KOPT-K1 (cell line): ENCODE data around the gene MNS1.
"Not testable (repeated sequence)": the region's sequence is repeated elsewhere in the genome, so short reads cannot be mapped to it uniquely, and the experiment has no call there.

Experiments used
- H3K27ac ChIP-seq: fragments of 200-600 bp; sonication (generic); 2 replicates; pipeline ENCODE4 v1.5.1; 2016; ENCODE audit warnings: antibody characterized with exemption, mild to moderate bottlenecking, low read depth, low read length; ENCODE audit not compliant: poor library complexity, severe bottlenecking
- H3K36me3 ChIP-seq: fragments of 200-600 bp; sonication (generic); 2 replicates; pipeline ENCODE4 v1.5.1; 2017; ENCODE audit warnings: antibody characterized with exemption, mild to moderate bottlenecking, low read length, moderate library complexity; ENCODE audit not compliant: insufficient read depth
- H3K9me3 ChIP-seq: fragments of 200-600 bp; sonication (generic); 2 replicates; pipeline ENCODE4 v1.5.1; 2017; ENCODE audit warnings: antibody characterized with exemption, low read length, mild to moderate bottlenecking; ENCODE audit not compliant: insufficient read depth, poor library complexity, severe bottlenecking

The MNS1 gene

GRCh38 chr15:56464893-56465520 is at the start of gene MNS1:
MNS1 (minus strand) TSS chr15:56465137; CDS start chr15:56464972, 165 bp downstream.
- Histone ChIP-seq H3K9me3 (no peaks in the 10 kb centered on the region), H3K27ac (peak within 1 kb of the TSS; percentile 38)

GRCh38 chr15:56496635-56497034 is 31.7 kb upstream of the MNS1 start:
- H3K27ac ChIP-seq, result peak overlapping the region; percentile 59
- H3K36me3 ChIP-seq, result no peaks in the 10 kb centered on the region
- H3K9me3 ChIP-seq, result peaks cover 35% of the 10 kb centered on the region

More at GRCh38 chr15:56464893-56465520, at the start of gene MNS1:
- H3K36me3 ChIP-seq, result no peaks in the 10 kb centered on the region

GRCh38 chr15:56495533-56495932 is 30.6 kb upstream of the MNS1 start:
- Histone ChIP-seq H3K36me3 (no peaks in the 10 kb centered on the region), H3K9me3 (peaks cover 25% of the 10 kb centered on the region), H3K27ac (peak overlapping the region; percentile 88)

GRCh38 chr15:56495053-56495452 is 30.1 kb upstream of the MNS1 start:
- Histone ChIP-seq H3K9me3 (peaks cover 22% of the 10 kb centered on the region), H3K27ac (peak overlapping the region; percentile 88), H3K36me3 (no peaks in the 10 kb centered on the region)

- peak overlapping the region; percentile 88 for H3K27ac ChIP-seq
- peaks cover 10% of the 10 kb centered on the region for H3K9me3 ChIP-seq
- no peaks in the 10 kb centered on the region for H3K36me3 ChIP-seq
Measured at GRCh38 chr15:56492791-56493555, 28.0 kb upstream of the MNS1 start.

- H3K27ac ChIP-seq, result peak overlapping the region; percentile 88
- H3K9me3 ChIP-seq, result peaks cover 4% of the 10 kb centered on the region
- H3K36me3 ChIP-seq, result no peaks in the 10 kb centered on the region
Measured at GRCh38 chr15:56492236-56492635, 27.3 kb upstream of the MNS1 start.

GRCh38 chr15:56491110-56491722 is 26.3 kb upstream of the MNS1 start:
- Histone ChIP-seq H3K9me3 (peaks cover under 1% of the 10 kb centered on the region), H3K27ac (peak overlapping the region; percentile 88), H3K36me3 (no peaks in the 10 kb centered on the region)

GRCh38 chr15:56490461-56490860 is 25.5 kb upstream of the MNS1 start:
- H3K9me3 ChIP-seq, result peaks cover 8% of the 10 kb centered on the region
- H3K36me3 ChIP-seq, result no peaks in the 10 kb centered on the region
- no peak overlapping the region for H3K27ac ChIP-seq

GRCh38 chr15:56486206-56486605 is 21.3 kb upstream of the MNS1 start:
- peaks cover 20% of the 10 kb centered on the region for H3K9me3 ChIP-seq
- H3K27ac ChIP-seq, H3K36me3 ChIP-seq: not testable (repeated sequence)

GRCh38 chr15:56485426-56485825 is 20.5 kb upstream of the MNS1 start:
- not testable (repeated sequence) for H3K27ac ChIP-seq, H3K36me3 ChIP-seq
- peaks cover 26% of the 10 kb centered on the region for H3K9me3 ChIP-seq

- H3K36me3 ChIP-seq, result no peaks in the 10 kb centered on the region
- H3K27ac ChIP-seq, result no peak overlapping the region
- peaks cover 26% of the 10 kb centered on the region for H3K9me3 ChIP-seq
Measured at GRCh38 chr15:56484287-56484686, 19.4 kb upstream of the MNS1 start.

GRCh38 chr15:56475351-56475750 is 10.4 kb upstream of the MNS1 start:
- no peaks in the 10 kb centered on the region for H3K36me3 ChIP-seq
- no peak overlapping the region for H3K27ac ChIP-seq
- peaks cover 15% of the 10 kb centered on the region for H3K9me3 ChIP-seq

GRCh38 chr15:56473017-56473416 is 8.1 kb upstream of the MNS1 start:
- H3K9me3 ChIP-seq, result peaks cover 2% of the 10 kb centered on the region
- H3K27ac ChIP-seq, result no peak overlapping the region
- no peaks in the 10 kb centered on the region for H3K36me3 ChIP-seq

GRCh38 chr15:56472278-56472677 is 7.3 kb upstream of the MNS1 start:
- H3K36me3 ChIP-seq, result no peaks in the 10 kb centered on the region
- H3K9me3 ChIP-seq, result no peaks in the 10 kb centered on the region
- no peak overlapping the region for H3K27ac ChIP-seq

GRCh38 chr15:56471440-56472069 is 6.6 kb upstream of the MNS1 start:
- no peaks in the 10 kb centered on the region for H3K36me3 ChIP-seq
- H3K9me3 ChIP-seq, result no peaks in the 10 kb centered on the region
- H3K27ac ChIP-seq, result no peak overlapping the region
